ENCODE results near the gene DCUN1D1.

The DCUN1D1 gene

GRCh38 chr3:182935803-182936202 is 44.5 kb downstream of the DCUN1D1 start:
- ChIA-PET CTCF (interaction anchor here (0.8 to 1.7 kb wide), 3 partner anchors 10 to 25 kb away, joined by 3 to 5 read pairs (median 3); no protein-coding TSS in a partner anchor), POLR2A (interaction anchor here (0.6 kb wide), 1 partner anchor 1982 kb away, joined by 3 read pairs; no protein-coding TSS in a partner anchor)
- no peak for DNase-seq (ENCODE audit: low read depth, low spot score)
- no peak overlapping the region for H3K4me3 ChIP-seq (ENCODE audit: low read depth, low read length)
- TF ChIP-seq CTCF (IDR thresholded peaks at IDR 0.05; ENCODE audit: insufficient read depth, low read length, missing control alignments): no peak

GRCh38 chr3:182925944-182926337 is 54.4 kb downstream of the DCUN1D1 start:
- ChIA-PET POLR2A (no interaction called here), CTCF (interaction anchor here (1.4 kb wide), 1 partner anchor 10 kb away, joined by 5 read pairs; no protein-coding TSS in a partner anchor)
- no peak for DNase-seq (ENCODE audit: low read depth, low spot score)
- H3K4me3 ChIP-seq (ENCODE audit: low read depth, low read length): no peak overlapping the region
- TF ChIP-seq CTCF (IDR thresholded peaks at IDR 0.05; ENCODE audit: insufficient read depth, low read length, missing control alignments): no peak

GRCh38 chr3:182925330-182925943 is 54.9 kb downstream of the DCUN1D1 start:
- no peak overlapping the region for H3K4me3 ChIP-seq (ENCODE audit: low read depth, low read length)
- DNase-seq (ENCODE audit: low read depth, low spot score): peak; percentile 37
- no peak for TF ChIP-seq CTCF (IDR thresholded peaks at IDR 0.05; ENCODE audit: insufficient read depth, low read length, missing control alignments)
- CTCF ChIA-PET: interaction anchor here (1.4 kb wide), 1 partner anchor 11 kb away, joined by 5 read pairs; no protein-coding TSS in a partner anchor
- POLR2A ChIA-PET: no interaction called here

GRCh38 chr3:182921665-182922355 is 58.5 kb downstream of the DCUN1D1 start:
- CTCF ChIA-PET: interaction anchor here (0.8 to 3.0 kb wide), 3 partner anchors 11 to 20 kb away, joined by 3 to 10 read pairs (median 4); no protein-coding TSS in a partner anchor
- no peak for DNase-seq (ENCODE audit: low read depth, low spot score)
- H3K4me3 ChIP-seq (ENCODE audit: low read depth, low read length): no peak overlapping the region
- TF ChIP-seq CTCF (IDR thresholded peaks at IDR 0.05; ENCODE audit: insufficient read depth, low read length, missing control alignments): no peak
- POLR2A ChIA-PET: interaction anchor here (0.6 kb wide), 1 partner anchor 28 kb away, joined by 4 read pairs; no protein-coding TSS in a partner anchor

GRCh38 chr3:182920515-182921084 is 59.7 kb downstream of the DCUN1D1 start:
- no peak for TF ChIP-seq CTCF (IDR thresholded peaks at IDR 0.05; ENCODE audit: insufficient read depth, low read length, missing control alignments)
- ChIA-PET POLR2A (no interaction called here), CTCF (interaction anchor here (1.2 to 3.0 kb wide), 2 partner anchors 10 to 12 kb away, joined by 4 to 10 read pairs; no protein-coding TSS in a partner anchor)
- no peak for DNase-seq (ENCODE audit: low read depth, low spot score)
- no peak overlapping the region for H3K4me3 ChIP-seq (ENCODE audit: low read depth, low read length)
